TTC549 (cell line): Measurements from ENCODE around the gene CHTF18.
"Not testable (repeated sequence)": the region's sequence is repeated elsewhere in the genome, so short reads cannot be mapped to it uniquely, and the experiment has no call there.

Experiments used
- FAIRE-seq: peaks from 2 replicates; lab custom pipeline; 2012; peaks lifted over from hg19 to GRCh38; lab: Jason Lieb, UNC

Gene CHTF18

DNA sequence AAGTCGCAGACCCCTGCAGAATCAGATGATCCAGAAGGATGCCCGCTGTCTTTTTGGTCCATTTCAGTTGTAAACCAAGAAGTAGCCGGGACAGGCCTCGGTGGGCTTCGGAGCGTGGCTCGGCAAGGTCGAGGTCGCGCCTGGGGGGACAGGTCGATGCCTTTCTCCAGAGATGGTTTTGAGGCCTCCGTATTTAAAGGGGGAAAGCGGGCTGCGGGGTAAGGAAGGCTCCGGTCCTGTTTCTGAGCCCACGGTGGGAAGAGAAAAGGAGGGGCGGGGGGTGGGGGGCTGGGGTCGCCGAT, 19.6 kb downstream of the CHTF18 start:
- no peak for FAIRE-seq

- FAIRE-seq, result no peak
Observed at GRCh38 chr16:813204-813915, 24.9 kb downstream of the CHTF18 start.

GRCh38 chr16:813916-814412, 25.5 kb downstream of the CHTF18 start:
- no peak for FAIRE-seq

DNA sequence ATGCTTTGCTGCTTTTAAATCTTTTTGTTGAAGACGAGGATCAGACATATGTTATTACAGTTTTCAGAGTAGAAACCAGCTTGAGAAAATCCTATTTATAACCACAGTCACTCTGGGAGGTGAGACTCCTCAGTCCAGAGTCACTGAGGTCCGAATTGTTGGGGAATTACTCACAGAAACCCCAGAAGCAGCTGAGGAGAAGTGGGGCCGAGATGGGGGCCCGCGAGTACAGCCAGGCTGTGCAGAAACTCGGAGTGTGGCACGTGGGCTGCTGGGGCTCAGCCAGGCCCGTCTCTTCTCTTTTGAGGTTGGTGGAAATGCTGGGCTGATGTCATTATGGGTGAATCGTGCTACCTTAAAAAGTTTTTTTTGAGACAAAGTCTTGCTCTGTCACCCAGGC, 26.6 kb downstream of the CHTF18 start:
- no peak for FAIRE-seq

DNA sequence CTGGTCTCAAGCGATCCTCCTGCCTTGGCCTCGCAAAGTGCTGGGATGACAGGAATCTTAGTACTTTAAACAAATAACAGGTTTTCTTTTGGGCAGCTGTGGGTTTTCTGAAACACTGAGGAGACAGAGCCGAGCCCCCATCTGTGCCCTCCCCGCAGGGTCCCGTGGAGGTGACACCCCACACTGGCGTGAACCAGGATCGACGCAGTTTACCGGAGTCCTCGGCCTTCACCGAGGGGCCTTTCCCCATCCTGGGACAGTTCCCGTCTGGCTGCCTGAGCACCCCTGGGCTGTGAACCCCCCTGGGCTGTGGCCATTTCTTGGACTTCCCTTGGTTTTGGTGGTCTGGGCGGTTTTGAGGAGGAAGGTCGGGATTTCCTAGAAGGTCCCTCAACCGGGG, 27.4 kb downstream of the CHTF18 start:
- no peak for FAIRE-seq

DNA sequence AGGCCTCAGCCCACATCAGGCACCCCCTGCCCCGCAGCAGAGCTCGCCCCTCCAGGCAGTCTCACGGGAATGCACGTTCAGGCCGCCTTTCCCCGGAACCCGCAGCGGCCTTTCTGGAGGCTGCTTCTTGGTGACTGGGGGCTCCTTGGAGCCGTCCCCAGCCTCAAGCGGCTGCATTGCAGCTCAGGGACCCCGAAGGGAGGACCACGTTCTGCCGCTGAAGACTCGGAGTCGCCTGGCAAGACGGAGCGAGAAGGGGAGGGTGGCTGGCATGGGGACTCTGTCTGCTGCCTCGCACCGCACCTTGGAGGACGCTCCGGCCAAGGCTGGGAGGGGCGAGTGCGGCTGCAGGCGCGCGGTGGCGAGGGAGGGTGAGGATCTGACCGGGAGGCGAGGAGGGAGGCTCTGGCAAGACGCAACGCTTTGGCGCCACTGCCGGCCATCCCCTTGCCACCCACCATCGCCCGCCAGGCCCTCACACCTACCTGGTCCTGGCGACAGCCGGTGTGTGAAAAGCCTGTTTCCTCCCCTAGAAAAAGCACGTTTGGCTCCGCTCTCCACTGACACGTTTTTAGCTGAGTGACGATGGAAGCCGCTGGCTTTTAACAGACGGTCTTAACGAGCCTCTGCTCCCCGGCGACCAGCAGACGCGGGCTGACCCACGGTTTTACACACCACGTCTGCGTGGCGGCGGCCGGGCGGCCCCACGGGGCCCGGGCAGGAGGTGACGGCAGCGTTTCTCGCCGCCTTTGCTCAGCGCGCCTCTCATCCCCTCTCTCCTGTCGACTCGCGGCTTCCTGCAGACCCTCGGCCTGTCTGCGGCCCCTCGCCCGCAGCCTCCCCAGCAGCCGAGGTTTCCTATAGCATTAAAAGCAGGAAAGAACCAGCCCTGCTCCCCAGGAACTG, 28.8 kb downstream of the CHTF18 start:
- no peak for FAIRE-seq

GRCh38 chr16:818132-818531, 29.7 kb downstream of the CHTF18 start:
- no peak for FAIRE-seq

GRCh38 chr16:818592-818991, 30.2 kb downstream of the CHTF18 start:
- no peak for FAIRE-seq

- no peak for FAIRE-seq
Observed at GRCh38 chr16:819336-820043, 31.1 kb downstream of the CHTF18 start.

GRCh38 chr16:820044-820408, 31.6 kb downstream of the CHTF18 start:
- FAIRE-seq, result not testable (repeated sequence)

DNA sequence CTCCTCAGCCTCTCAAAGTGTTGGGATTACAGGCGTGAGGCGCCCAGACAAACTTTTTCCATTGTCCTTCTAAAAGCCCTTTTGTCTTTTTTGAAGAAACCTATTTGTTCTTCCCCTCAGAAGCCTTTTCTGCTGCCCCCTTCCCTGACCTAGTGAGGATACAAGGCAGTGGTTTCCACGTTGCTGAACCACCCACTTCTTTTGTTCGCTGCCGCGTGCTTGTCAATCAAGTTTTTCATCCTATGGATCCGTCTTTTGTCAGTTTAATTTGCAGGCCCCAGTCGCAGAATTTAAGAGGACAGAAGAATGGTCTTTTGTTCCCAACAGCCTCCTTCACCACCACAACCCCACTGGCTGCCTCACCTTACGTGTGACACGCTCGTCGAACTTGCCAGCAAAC, 32.3 kb downstream of the CHTF18 start:
- FAIRE-seq, result no peak

DNA sequence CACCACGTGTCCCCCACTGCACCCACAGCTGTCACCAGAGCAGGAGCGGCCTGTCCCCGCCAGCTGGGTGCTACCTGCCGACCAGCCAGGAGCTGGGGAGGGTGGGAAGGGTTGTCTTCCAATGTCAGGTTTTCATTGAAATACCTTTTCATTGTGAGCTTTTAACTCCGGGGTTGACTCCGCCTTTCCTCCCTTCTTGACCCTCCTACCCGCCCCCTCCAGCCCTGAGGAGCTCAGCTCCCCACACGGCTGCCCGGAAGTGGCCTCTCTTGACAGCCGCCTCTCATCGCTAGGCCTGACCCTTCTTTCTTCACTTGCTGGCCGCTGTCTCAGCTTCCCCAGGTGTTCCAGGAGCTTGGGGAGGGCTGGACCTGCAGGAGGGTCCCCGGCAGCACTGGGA, 33.3 kb downstream of the CHTF18 start:
- FAIRE-seq, result no peak

- no peak for FAIRE-seq
Observed at GRCh38 chr16:822174-822908, 33.9 kb downstream of the CHTF18 start.

- FAIRE-seq, result no peak
Observed at GRCh38 chr16:822909-823297, 34.5 kb downstream of the CHTF18 start.

- FAIRE-seq, result no peak
Observed at GRCh38 chr16:824194-824593, 35.8 kb downstream of the CHTF18 start.

GRCh38 chr16:824601-825000, 36.2 kb downstream of the CHTF18 start:
- FAIRE-seq, result no peak

DNA sequence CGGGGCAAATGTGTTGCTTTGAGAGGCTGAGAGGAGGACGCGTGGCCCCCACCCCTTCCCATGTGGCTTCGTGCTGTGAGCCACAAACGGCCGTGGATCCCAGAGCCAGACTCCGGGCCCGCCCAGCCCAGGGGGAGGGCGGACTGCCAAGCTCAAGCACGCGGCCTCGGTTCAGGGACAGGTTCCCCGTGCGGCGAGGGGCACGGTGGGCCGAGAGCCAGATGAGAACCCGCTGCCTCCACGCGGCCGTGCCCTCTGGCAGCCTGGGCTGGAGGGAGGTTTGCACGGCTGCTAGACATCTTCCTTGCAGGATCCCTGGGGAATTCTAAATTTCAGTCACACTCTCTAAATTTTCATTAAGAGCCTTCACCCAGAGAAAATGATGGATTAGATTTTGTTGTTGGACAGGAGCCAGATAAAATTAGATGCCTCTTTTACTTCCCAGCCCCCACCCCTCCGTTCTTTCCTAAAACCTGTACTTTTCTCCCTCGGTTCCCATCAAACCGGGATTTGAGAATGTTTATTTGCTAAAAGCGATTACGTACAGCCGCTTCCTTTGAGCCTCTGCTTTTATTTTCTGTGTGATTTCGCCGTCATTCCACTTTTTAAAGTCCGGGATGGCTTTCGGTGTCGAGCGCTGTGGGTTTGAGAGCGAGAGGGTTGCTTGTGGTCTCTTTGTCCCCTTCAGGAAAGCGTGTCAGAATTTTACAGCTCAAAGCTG, 37.1 kb downstream of the CHTF18 start:
- no peak for FAIRE-seq

DNA sequence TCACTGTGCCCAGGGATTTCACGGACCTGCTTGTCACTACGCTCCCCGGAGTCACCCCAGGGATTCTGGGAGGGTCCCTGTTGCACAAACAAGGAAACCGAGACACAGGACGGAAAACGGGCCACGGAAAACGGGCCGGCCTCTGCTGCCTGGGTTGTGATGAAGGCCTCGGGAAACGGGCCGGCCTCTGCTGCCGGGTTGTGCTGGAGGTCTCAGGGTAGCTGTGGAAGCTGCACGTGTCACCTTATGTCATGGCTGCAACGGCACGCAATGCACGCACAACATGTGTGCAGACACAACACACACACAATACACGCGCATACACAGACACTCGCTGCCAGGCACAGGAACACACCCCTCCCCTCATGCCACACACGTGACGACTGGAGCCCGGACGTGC, 39.1 kb downstream of the CHTF18 start:
- FAIRE-seq, result no peak

- FAIRE-seq, result no peak
Observed at GRCh38 chr16:828891-829290, 40.5 kb downstream of the CHTF18 start.

DNA sequence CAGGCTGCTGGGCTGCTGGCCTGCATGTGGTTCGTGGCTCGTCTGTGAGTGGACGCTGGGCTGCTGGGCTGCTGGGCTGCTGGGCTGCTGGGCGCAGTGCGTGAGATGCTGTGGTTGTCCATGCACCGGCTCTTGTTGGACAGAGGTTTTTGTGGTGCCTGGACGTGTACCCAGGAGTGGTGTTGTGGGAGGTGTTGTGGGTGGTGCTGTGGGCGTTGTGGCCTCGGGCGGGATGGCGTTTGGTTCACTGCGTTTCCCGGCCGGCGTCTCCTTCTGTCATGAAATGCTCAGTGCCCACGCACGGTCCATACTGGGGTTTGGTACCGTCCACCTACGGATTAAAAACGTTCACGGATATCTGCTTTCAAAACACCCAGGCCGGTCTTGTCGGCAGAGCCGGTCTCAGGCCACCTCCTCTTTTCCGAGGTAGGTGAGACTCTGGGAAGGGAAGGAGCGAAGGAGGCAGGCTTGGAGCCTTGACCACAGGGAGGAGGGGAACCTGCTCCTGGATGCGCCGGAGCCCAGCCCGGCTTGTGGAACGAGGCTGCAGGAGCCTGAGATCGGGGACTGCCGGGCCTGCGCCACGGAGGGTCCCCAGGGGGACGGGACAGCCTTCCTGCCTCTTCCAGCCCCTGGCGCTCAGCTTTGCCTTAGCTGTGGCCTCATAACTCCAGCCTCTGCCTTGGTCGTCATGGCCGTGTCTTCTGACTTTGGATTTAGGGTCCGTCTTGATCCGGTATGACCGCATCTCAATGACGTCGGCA, 41.9 kb downstream of the CHTF18 start:
- FAIRE-seq, result no peak
